Endothelial cell of umbilical vein (primary cell): ENCODE results near the gene BCAS3. TPM values are rescaled to one million over a fixed set of nuclear protein-coding genes. Genes with fewer than 3 reads are reported as not detected.

Experiments used
- BruUV-seq: library from RNA; stranded (reverse); fragments of 400-500 nt; replicated peaks from 2 replicates; lab custom pipeline; 2021; lab: Mats Ljungman, UMichigan
- CTCF ChIA-PET: fragments of 300-600, 350-600 bp; sonication (Branson Sonifier 250); formaldehyde crosslinking; loops from one replicate; lab custom pipeline; 2021; ENCODE audit warnings: antibody characterized with exemption, inconsistent platforms; lab: Charles Lee
- POLR2A ChIA-PET: fragments of 300-600, 350-600 bp; sonication (Branson Sonifier 250); formaldehyde crosslinking; loops from one replicate; lab custom pipeline; 2021; ENCODE audit warnings: antibody characterized with exemption, inconsistent platforms; lab: Charles Lee
- DNase-seq: peaks from one replicate; pipeline ENCODE4 v3.0.0-alpha.2; 2011; ENCODE audit warnings: low read depth, low spot score
- FAIRE-seq: peaks from 2 replicates; lab custom pipeline; 2011; peaks lifted over from hg19 to GRCh38; lab: Jason Lieb, UNC
- H2AFZ ChIP-seq: 2 replicates; pipeline ENCODE4 v1.6.0; 2012; ENCODE audit warnings: low read depth, low read length, control low read depth, inconsistent platforms
- H3K27ac ChIP-seq: 2 replicates; pipeline ENCODE4 v1.5.1; 2011; ENCODE audit warnings: low read depth, mild to moderate bottlenecking, control low read depth, low read length, moderate library complexity; ENCODE audit not compliant: insufficient read depth
- H3K27me3 ChIP-seq, 2 experiments: 2 replicates each; pipeline versions ENCODE4 v1.6.0 to v1.6.1; 2011; ENCODE audit warnings: low read length in 2 of 2, mixed read lengths in 1 of 2; ENCODE audit not compliant: control insufficient read depth in 2 of 2, insufficient read depth in 2 of 2
- H3K36me3 ChIP-seq, 2 experiments: 2 replicates in 1 of 2; 3 replicates in 1 of 2; pipeline ENCODE4 v1.5.1; 2011; ENCODE audit warnings: low read length in 2 of 2, mild to moderate bottlenecking in 1 of 2, moderate library complexity in 1 of 2; ENCODE audit not compliant: control insufficient read depth in 2 of 2, insufficient read depth in 2 of 2; ENCODE audit errors: extremely low read depth in 1 of 2
- H3K4me1 ChIP-seq: 3 replicates; pipeline ENCODE4 v1.5.1; 2011; ENCODE audit warnings: mild to moderate bottlenecking, low read length; ENCODE audit not compliant: control insufficient read depth, insufficient read depth; ENCODE audit errors: extremely low read depth
- H3K4me2 ChIP-seq: 2 replicates; pipeline ENCODE4 v1.6.1; 2011; ENCODE audit warnings: low read length, control low read depth, mixed read lengths; ENCODE audit not compliant: insufficient read depth
- H3K4me3 ChIP-seq, 3 experiments: fragments of 200-600 bp in 1 of 3; sonication (generic), shearing (Covaris generic) in 1 of 3; replicated peaks in 1 of 3; 2 replicates each; pipeline ENCODE4 v1.5.1; 2011 to 2016; ENCODE audit warnings: control low read depth in 3 of 3, low read length in 3 of 3, mild to moderate bottlenecking in 2 of 3, inconsistent platforms in 1 of 3, low read depth in 1 of 3, moderate library complexity in 1 of 3; ENCODE audit not compliant: insufficient read depth in 1 of 3
- H3K79me2 ChIP-seq: 2 replicates; pipeline ENCODE4 v1.6.0; 2012; ENCODE audit warnings: low read length, inconsistent platforms; ENCODE audit not compliant: control insufficient read depth, insufficient read depth
- H3K9ac ChIP-seq: replicated peaks from 2 replicates; pipeline ENCODE3; 2011; ENCODE audit warnings: low read length, control low read depth; ENCODE audit not compliant: insufficient read depth; ENCODE audit errors: extremely low read depth
- H3K9me1 ChIP-seq: replicated peaks from 3 replicates; pipeline ENCODE4 v1.6.0; 2011; ENCODE audit warnings: mild to moderate bottlenecking, low read length; ENCODE audit not compliant: control insufficient read depth, insufficient read depth; ENCODE audit errors: extremely low read depth
- H3K9me3 ChIP-seq: replicated peaks from 2 replicates; pipeline ENCODE4 v1.5.1; 2012; ENCODE audit warnings: low read length, inconsistent platforms; ENCODE audit not compliant: control insufficient read depth, insufficient read depth
- H4K20me1 ChIP-seq: replicated peaks from 2 replicates; pipeline ENCODE3; 2011; ENCODE audit warnings: mild to moderate bottlenecking, low read length; ENCODE audit not compliant: control insufficient read depth, insufficient read depth; ENCODE audit errors: extremely low read depth
- EZH2 ChIP-seq: IDR thresholded peaks from 2 replicates; pipeline ENCODE4 v1.6.1; 2012; ENCODE audit warnings: borderline replicate concordance, low read depth, mild to moderate bottlenecking, moderate library complexity, low read length, inconsistent platforms; ENCODE audit not compliant: severe bottlenecking
- FOS ChIP-seq: IDR thresholded peaks from 2 replicates; pipeline ENCODE4 v1.6.1; 2011; ENCODE audit warnings: mild to moderate bottlenecking, low read length, moderate library complexity, borderline replicate concordance; ENCODE audit not compliant: insufficient read depth
- POLR2AphosphoS5 ChIP-seq: IDR thresholded peaks from 2 replicates; pipeline ENCODE4 v1.6.1; 2012; ENCODE audit warnings: low read depth, mild to moderate bottlenecking, control low read depth, low read length, moderate library complexity; ENCODE audit not compliant: insufficient read depth
- dilution Hi-C: fragments of 300-500 bp; cut with MboI; formaldehyde crosslinking; loops from one replicate; pipeline ENCODE4 v1.15.0; 2019; ENCODE audit warnings: low sequenced_read_pairs; ENCODE audit not compliant: extremely low pct_ligation_motif_present
- intact Hi-C: fragments of 100-400 bp; cut with micrococcal nuclease; formaldehyde crosslinking; loops from one replicate; pipeline ENCODE4 v1.10.0; 2022
- polyA plus RNA-seq, 4 experiments: library from polyadenylated mRNA; depleted of rRNA in 3 of 4; stranded (reverse) in 3 of 4; unstranded in 1 of 4; fragments of >200 nt; gene quantifications; 2 replicates each; pipeline versions ENCODE4 v1.2.1 to v1.2.3, GENCODE V29; 2011 to 2012; ENCODE audit warnings: missing spikeins in 1 of 4
- total RNA-seq: library from RNA; stranded (reverse); gene quantifications from 2 replicates; pipeline ENCODE4 v1.2.3, GENCODE V29; 2021
- TF ChIP-seq, protein P1 (sequence below), 2 donors: IDR thresholded peaks; 1 replicate in 1 of 2; 2 replicates in 1 of 2; pipeline ENCODE4 v1.5.1; 2011; ENCODE audit warnings: low read length in 2 of 2, mild to moderate bottlenecking in 2 of 2, moderate library complexity in 2 of 2, control low read depth in 1 of 2, inconsistent platforms in 1 of 2, low read depth in 1 of 2; ENCODE audit not compliant: insufficient read depth in 1 of 2; ENCODE audit errors: extremely low read depth in 1 of 2

The BCAS3 gene
- total and polyA plus RNA-seq, 2 donors (not counting 3 experiments of a cell fraction or from before 2014, with no cell fraction given), result 8.2 to 16.0 TPM

- Histone ChIP-seq H3K9me1 (no peaks in the 10 kb centered on the region), H3K4me3 (no peak overlapping the region), H3K9ac (no peak overlapping the region), H2AFZ (no peak overlapping the region), H3K27ac (no peak overlapping the region), H3K4me2 (no peak overlapping the region), H3K79me2 (no peaks in the 10 kb centered on the region), H3K27me3 (no peaks in the 10 kb centered on the region), H3K36me3 (no peaks in the 10 kb centered on the region), H4K20me1 (no peaks in the 10 kb centered on the region), H3K9me3 (no peaks in the 10 kb centered on the region), H3K4me1 (peaks cover 4% of the 10 kb centered on the region)
- CTCF ChIA-PET, result no interaction called here
- intact Hi-C loops (no loop called here), dilution Hi-C loops (no loop called here)
- DNase-seq, result no peak
- TF ChIP-seq EZH2 (no peak), FOS (no peak), POLR2AphosphoS5 (no peak)
- TF ChIP-seq, protein P1, sequence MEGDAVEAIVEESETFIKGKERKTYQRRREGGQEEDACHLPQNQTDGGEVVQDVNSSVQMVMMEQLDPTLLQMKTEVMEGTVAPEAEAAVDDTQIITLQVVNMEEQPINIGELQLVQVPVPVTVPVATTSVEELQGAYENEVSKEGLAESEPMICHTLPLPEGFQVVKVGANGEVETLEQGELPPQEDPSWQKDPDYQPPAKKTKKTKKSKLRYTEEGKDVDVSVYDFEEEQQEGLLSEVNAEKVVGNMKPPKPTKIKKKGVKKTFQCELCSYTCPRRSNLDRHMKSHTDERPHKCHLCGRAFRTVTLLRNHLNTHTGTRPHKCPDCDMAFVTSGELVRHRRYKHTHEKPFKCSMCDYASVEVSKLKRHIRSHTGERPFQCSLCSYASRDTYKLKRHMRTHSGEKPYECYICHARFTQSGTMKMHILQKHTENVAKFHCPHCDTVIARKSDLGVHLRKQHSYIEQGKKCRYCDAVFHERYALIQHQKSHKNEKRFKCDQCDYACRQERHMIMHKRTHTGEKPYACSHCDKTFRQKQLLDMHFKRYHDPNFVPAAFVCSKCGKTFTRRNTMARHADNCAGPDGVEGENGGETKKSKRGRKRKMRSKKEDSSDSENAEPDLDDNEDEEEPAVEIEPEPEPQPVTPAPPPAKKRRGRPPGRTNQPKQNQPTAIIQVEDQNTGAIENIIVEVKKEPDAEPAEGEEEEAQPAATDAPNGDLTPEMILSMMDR (IDR thresholded peaks at IDR 0.05; ENCODE audit: extremely low read depth in 1 of 2, insufficient read depth in 1 of 2, low read depth in 1 of 2, low read length in 2 of 2), result no peak
- POLR2A ChIA-PET, result no interaction called here
- no TSS peak for BruUV-seq
- FAIRE-seq, result no peak
These were observed 370.9 kb downstream of the BCAS3 start for GRCh38 chr17:61048376-61049106.
